ENCODE data around the gene HIVEP1.
A peak's percentile ranks its signal among the peaks of the same experiment; 100 is the strongest.

HIVEP1 gene

GRCh38 chr6:12012038-12012557 lies at the start of gene HIVEP1:
HIVEP1 (plus strand) TSS chr6:12012312; CDS start chr6:12015629, 3,317 bp downstream.
- peak; percentile 4 for DNase-seq (ENCODE audit: insufficient read length, low spot score)
- no peak for FAIRE-seq

- DNase-seq (ENCODE audit: insufficient read length, low spot score) = no peak
- FAIRE-seq = no peak
Measured at GRCh38 chr6:11963756-11964500, 48.2 kb upstream of the HIVEP1 start.

GRCh38 chr6:11964729-11965335 lies 47.3 kb upstream of the HIVEP1 start:
- DNase-seq (ENCODE audit: insufficient read length, low spot score) = no peak

GRCh38 chr6:11965499-11965898 lies 46.6 kb upstream of the HIVEP1 start:
- FAIRE-seq = no peak
- DNase-seq (ENCODE audit: insufficient read length, low spot score) = no peak

More at GRCh38 chr6:11964729-11965335, 47.3 kb upstream of the HIVEP1 start:
- no peak for FAIRE-seq

- DNase-seq (ENCODE audit: insufficient read length, low spot score) (no peak), FAIRE-seq (peak; percentile 68)
Measured at GRCh38 chr6:11968241-11968806, 43.8 kb upstream of the HIVEP1 start.

- peak; percentile 11 for FAIRE-seq
- no peak for DNase-seq (ENCODE audit: insufficient read length, low spot score)
Measured at GRCh38 chr6:11969092-11969491, 43.0 kb upstream of the HIVEP1 start.

- DNase-seq (ENCODE audit: insufficient read length, low spot score) (no peak), FAIRE-seq (no peak)
Measured at GRCh38 chr6:11970114-11970513, 42.0 kb upstream of the HIVEP1 start.

- no peak for FAIRE-seq
Measured at GRCh38 chr6:11971154-11971553, 41.0 kb upstream of the HIVEP1 start.

GRCh38 chr6:11972270-11972669 lies 39.8 kb upstream of the HIVEP1 start:
- no peak for DNase-seq (ENCODE audit: insufficient read length, low spot score)
- FAIRE-seq = no peak

More at GRCh38 chr6:11971154-11971553, 41.0 kb upstream of the HIVEP1 start:
- no peak for DNase-seq (ENCODE audit: insufficient read length, low spot score)

- no peak for FAIRE-seq
- DNase-seq (ENCODE audit: insufficient read length, low spot score) = no peak
Measured at GRCh38 chr6:11972806-11973205, 39.3 kb upstream of the HIVEP1 start.

- FAIRE-seq (no peak), DNase-seq (ENCODE audit: insufficient read length, low spot score) (no peak)
Measured at GRCh38 chr6:11973238-11973637, 38.9 kb upstream of the HIVEP1 start.

- FAIRE-seq (no peak), DNase-seq (ENCODE audit: insufficient read length, low spot score) (no peak)
Measured at GRCh38 chr6:11974089-11974488, 38.0 kb upstream of the HIVEP1 start.

GRCh38 chr6:11975353-11975977 lies 36.6 kb upstream of the HIVEP1 start:
- DNase-seq (ENCODE audit: insufficient read length, low spot score) (peak; percentile 59), FAIRE-seq (peak; percentile 97)

- DNase-seq (ENCODE audit: insufficient read length, low spot score) = no peak
- peak; percentile 55 for FAIRE-seq
Measured at GRCh38 chr6:11976489-11976888, 35.6 kb upstream of the HIVEP1 start.

- FAIRE-seq (no peak), DNase-seq (ENCODE audit: insufficient read length, low spot score) (no peak)
Measured at GRCh38 chr6:11977193-11977592, 34.9 kb upstream of the HIVEP1 start.

- DNase-seq (ENCODE audit: insufficient read length, low spot score) = no peak
- FAIRE-seq = no peak
Measured at GRCh38 chr6:11977738-11978137, 34.4 kb upstream of the HIVEP1 start.

- FAIRE-seq = peak; percentile 92
Measured at GRCh38 chr6:11978169-11978987, 33.7 kb upstream of the HIVEP1 start.

GRCh38 chr6:11979866-11980265 lies 32.2 kb upstream of the HIVEP1 start:
- FAIRE-seq (no peak), DNase-seq (ENCODE audit: insufficient read length, low spot score) (no peak)

More at GRCh38 chr6:11978169-11978987, 33.7 kb upstream of the HIVEP1 start:
- no peak for DNase-seq (ENCODE audit: insufficient read length, low spot score)

GRCh38 chr6:11983306-11983705 lies 28.8 kb upstream of the HIVEP1 start:
- FAIRE-seq = no peak
- DNase-seq (ENCODE audit: insufficient read length, low spot score) = no peak

- DNase-seq (ENCODE audit: insufficient read length, low spot score) (no peak), FAIRE-seq (no peak)
Measured at GRCh38 chr6:11987386-11987785, 24.7 kb upstream of the HIVEP1 start.
